Liver (tissue), 9 donors: ENCODE results near the gene FTO. TPM values are rescaled to one million over a fixed set of nuclear protein-coding genes. Genes with fewer than 3 reads are reported as not detected.

Source experiments
- DNase-seq: peaks from one replicate; pipeline ENCODE4 v3.0.0-alpha.2; 2017; ENCODE audit warnings: low spot score
- H3K27ac ChIP-seq, 2 donors: one replicate each; pipeline ENCODE4 v1.7.0; 2013; ENCODE audit warnings: inconsistent platforms in 2 of 2, low read length in 2 of 2, control low read depth in 1 of 2, low read depth in 1 of 2, mild to moderate bottlenecking in 1 of 2
- H3K27me3 ChIP-seq, 4 donors: one replicate each; pipeline versions ENCODE4 v1.6.1 to v1.7.0; 2013; ENCODE audit warnings: low read length in 3 of 4, inconsistent platforms in 1 of 4, mild to moderate bottlenecking in 1 of 4, moderate library complexity in 1 of 4; ENCODE audit not compliant: control insufficient read depth in 4 of 4, insufficient read depth in 4 of 4
- H3K36me3 ChIP-seq, 4 donors: one replicate each; pipeline versions ENCODE4 v1.6.1 to v1.7.0; 2013; ENCODE audit warnings: low read length in 3 of 4, mild to moderate bottlenecking in 3 of 4, low read depth in 1 of 4, moderate library complexity in 1 of 4; ENCODE audit not compliant: control insufficient read depth in 4 of 4, insufficient read depth in 3 of 4
- H3K4me1 ChIP-seq, 4 donors: one replicate each; pipeline versions ENCODE4 v1.6.1 to v1.7.0; 2013; ENCODE audit warnings: low read length in 3 of 4, mild to moderate bottlenecking in 3 of 4, moderate library complexity in 1 of 4; ENCODE audit not compliant: control insufficient read depth in 4 of 4, insufficient read depth in 4 of 4
- H3K4me3 ChIP-seq, 3 donors: one replicate each; pipeline versions ENCODE4 v1.6.1 to v1.7.0; 2013; ENCODE audit warnings: low read length in 3 of 3, control low read depth in 1 of 3, low read depth in 1 of 3, mild to moderate bottlenecking in 1 of 3
- H3K9ac ChIP-seq, 2 donors: one replicate each; pipeline ENCODE4 v1.7.0; 2013; ENCODE audit warnings: low read length in 2 of 2, mild to moderate bottlenecking in 2 of 2, moderate library complexity in 2 of 2, control low read depth in 1 of 2, low read depth in 1 of 2
- H3K9me3 ChIP-seq, 4 donors: one replicate each; pipeline versions ENCODE4 v1.6.1 to v1.7.0; 2013; ENCODE audit warnings: low read length in 3 of 4; ENCODE audit not compliant: control insufficient read depth in 4 of 4
- CTCF ChIP-seq: fragments of 150-350 bp; IDR thresholded peaks from 2 replicates; pipeline ENCODE4 v1.5.1; 2017; ENCODE audit warnings: improper control_type of control experiment, low read depth, low read length; ENCODE audit not compliant: missing input control
- EGR1 ChIP-seq, 2 donors: IDR thresholded peaks; 2 replicates each; pipeline ENCODE4 v1.6.1; 2016 to 2018; ENCODE audit warnings: antibody characterized with exemption in 2 of 2, low read depth in 2 of 2
- FOXA1 ChIP-seq: IDR thresholded peaks from 2 replicates; pipeline ENCODE4 v1.6.1; 2016; ENCODE audit warnings: antibody characterized with exemption
- FOXA2 ChIP-seq: IDR thresholded peaks from 2 replicates; pipeline ENCODE4 v1.6.1; 2016; ENCODE audit warnings: antibody characterized with exemption
- GABPA ChIP-seq, 2 donors: IDR thresholded peaks in 1 of 2; conservative IDR thresholded peaks in 1 of 2; 2 replicates each; pipeline ENCODE4 v1.6.1; 2016; ENCODE audit warnings: antibody characterized with exemption in 2 of 2, mild to moderate bottlenecking in 1 of 2, moderate library complexity in 1 of 2
- HNF4A ChIP-seq, 2 donors: conservative IDR thresholded peaks; 2 replicates each; pipeline ENCODE4 v1.6.1; 2016; ENCODE audit warnings: antibody characterized with exemption in 2 of 2, mild to moderate bottlenecking in 2 of 2
- HNF4G ChIP-seq: IDR thresholded peaks from 2 replicates; pipeline ENCODE4 v1.6.1; 2016; ENCODE audit warnings: antibody characterized with exemption
- JUND ChIP-seq, 2 donors: IDR thresholded peaks; 2 replicates each; pipeline ENCODE4 v1.6.1; 2016; ENCODE audit warnings: antibody characterized with exemption in 2 of 2
- MAX ChIP-seq: IDR thresholded peaks from 2 replicates; pipeline ENCODE4 v1.6.1; 2016; ENCODE audit warnings: antibody characterized with exemption
- NR2F2 ChIP-seq: IDR thresholded peaks from 2 replicates; pipeline ENCODE4 v1.6.1; 2016; ENCODE audit warnings: antibody characterized with exemption
- RAD21 ChIP-seq, 2 donors: IDR thresholded peaks; 2 replicates each; pipeline ENCODE4 v1.6.1; 2016; ENCODE audit warnings: antibody characterized with exemption in 2 of 2, mild to moderate bottlenecking in 2 of 2
- REST ChIP-seq: IDR thresholded peaks from 2 replicates; pipeline ENCODE4 v1.6.1; 2016; ENCODE audit warnings: antibody characterized with exemption, mild to moderate bottlenecking
- RXRA ChIP-seq, 2 donors: IDR thresholded peaks; 2 replicates each; pipeline ENCODE4 v1.6.1; 2017 to 2018; ENCODE audit warnings: antibody characterized with exemption in 2 of 2, mild to moderate bottlenecking in 1 of 2
- SP1 ChIP-seq: IDR thresholded peaks from 2 replicates; pipeline ENCODE4 v1.6.1; 2018; ENCODE audit warnings: antibody characterized with exemption, mild to moderate bottlenecking
- TAF1 ChIP-seq: conservative IDR thresholded peaks from 2 replicates; pipeline ENCODE4 v1.6.1; 2016; ENCODE audit warnings: antibody characterized with exemption, mild to moderate bottlenecking
- YY1 ChIP-seq: IDR thresholded peaks from 2 replicates; pipeline ENCODE4 v1.6.1; 2016; ENCODE audit warnings: antibody characterized with exemption, mild to moderate bottlenecking
- ZBTB33 ChIP-seq: IDR thresholded peaks from 2 replicates; pipeline ENCODE4 v1.6.1; 2016; ENCODE audit warnings: antibody characterized with exemption
- WGBS: extraction: QIAGEN DNeasy Blood & Tissue Kit; methylation state at CpG from one replicate; pipeline ENCODE4 v1.1.7; 2013; 5-methylcytosine and 5-hydroxymethylcytosine counted together
- polyA plus RNA-seq, 2 donors: library from polyadenylated mRNA; stranded (reverse) in 1 of 2; unstranded in 1 of 2; fragments of 200-250 nt in 1 of 2; fragments of >200 nt in 1 of 2; fragmentation: Nextera tagmentation in 1 of 2; extraction: Ambion mirVana in 1 of 2; gene quantifications; one replicate each; pipeline versions ENCODE4 v1.2.1 to v1.2.3, GENCODE V29; 2013 to 2015
- total RNA-seq, 2 donors: library from RNA; depleted of rRNA; stranded (reverse); fragments of >200 nt; gene quantifications; one replicate each; pipeline ENCODE4 v1.2.3, GENCODE V29; 2014
- donor health status: healthy.
- donor health status: healthy.
- donor health status: healthy.
- donor health status: healthy.
- donor health status: healthy.

The FTO gene
- total and polyA plus RNA-seq, 4 donors = 12.0 to 54.2 (median 24.6) TPM

GRCh38 chr16:53836142-53836541 lies 132.2 kb downstream of the FTO start:
- Histone ChIP-seq H3K36me3 (no peaks in the 10 kb centered on the region), H3K4me1 (no peaks in the 10 kb centered on the region), H3K9ac (no peak overlapping the region), H3K9me3 (no peaks in the 10 kb centered on the region), H3K27me3 (no peaks in the 10 kb centered on the region), H3K27ac (no peak overlapping the region), H3K4me3 (no peak overlapping the region)
- no peak for DNase-seq
- 95% methylated on average over 3 of the region's 3 CpGs for WGBS
- no peak for TF ChIP-seq EGR1 (IDR thresholded peaks at IDR 0.05; ENCODE audit: low read depth in 2 of 2)
- no peak for TF ChIP-seq RXRA (IDR thresholded peaks at IDR 0.05)
- no peak for TF ChIP-seq YY1
- TF ChIP-seq FOXA1 = no peak
- no peak for TF ChIP-seq ZBTB33
- TF ChIP-seq GABPA (IDR thresholded peaks at IDR 0.05 in 1 of 2, conservative IDR thresholded peaks at IDR 0.05 in 1 of 2) = no peak
- no peak for TF ChIP-seq TAF1

GRCh38 chr16:53836680-53837079 lies 132.7 kb downstream of the FTO start:
- H3K27ac ChIP-seq = no peak overlapping the region
- no peaks in the 10 kb centered on the region for H3K36me3 ChIP-seq
- H3K4me1 ChIP-seq = no peaks in the 10 kb centered on the region
- no peaks in the 10 kb centered on the region for H3K9me3 ChIP-seq
- H3K27me3 ChIP-seq = no peaks in the 10 kb centered on the region
- no peak for DNase-seq
- peak; percentile 55 for TF ChIP-seq HNF4G
- TF ChIP-seq CTCF = no peak
- peak; percentile 78 for TF ChIP-seq SP1
- TF ChIP-seq HNF4A (conservative IDR thresholded peaks at IDR 0.05) = peak; percentile 43 to 87
- no peak for TF ChIP-seq EGR1 (IDR thresholded peaks at IDR 0.05; ENCODE audit: low read depth in 2 of 2)
- WGBS = 52% methylated on average over 3 of the region's 3 CpGs
- no peak overlapping the region for H3K4me3 ChIP-seq
- no peak overlapping the region for H3K9ac ChIP-seq

- no peak for DNase-seq
- Histone ChIP-seq H3K4me1 (no peaks in the 10 kb centered on the region), H3K9me3 (no peaks in the 10 kb centered on the region), H3K27ac (no peak overlapping the region), H3K9ac (no peak overlapping the region), H3K36me3 (no peaks in the 10 kb centered on the region), H3K27me3 (no peaks in the 10 kb centered on the region), H3K4me3 (no peak overlapping the region)
- TF ChIP-seq REST (no peak), FOXA1 (no peak), EGR1 (IDR thresholded peaks at IDR 0.05; ENCODE audit: low read depth in 2 of 2) (no peak), YY1 (no peak), TAF1 (no peak), RAD21 (IDR thresholded peaks at IDR 0.05) (no peak), HNF4G (no peak), JUND (IDR thresholded peaks at IDR 0.05) (no peak), NR2F2 (no peak), HNF4A (conservative IDR thresholded peaks at IDR 0.05) (no peak), FOXA2 (no peak), SP1 (no peak), RXRA (IDR thresholded peaks at IDR 0.05) (no peak), MAX (no peak), ZBTB33 (no peak)
- 93% methylated on average over 7 of the region's 7 CpGs for WGBS
Measured at GRCh38 chr16:53837426-53837825, 133.5 kb downstream of the FTO start.
